Measurements from ENCODE around the gene ATOH8. TPM values are rescaled to one million over a fixed set of nuclear protein-coding genes. Genes with fewer than 3 reads are reported as not detected.

Gene ATOH8
- total and polyA plus RNA-seq, 11 donors, result 11.8 to 103 (median 19.0) TPM

GRCh38 chr2:85780316-85781012 lies 26.7 kb downstream of the ATOH8 start:
- peaks cover 15 to 72% (median 48%) of the 10 kb centered on the region in 12 donors for H3K4me1 ChIP-seq
- H3K36me3 ChIP-seq, result peaks cover 0 to 38% (median 10%) of the 10 kb centered on the region in 9 donors
- no peak overlapping the region for H3K4me3 ChIP-seq
- intact Hi-C loops (cut with DNase I), result no loop called here
- H3K27ac ChIP-seq, result no peak overlapping the region
- H3K27me3 ChIP-seq, result no peaks in the 10 kb centered on the region
- no peak for TF ChIP-seq CTCF (IDR thresholded peaks at IDR 0.05)
- TF ChIP-seq POLR2A (IDR thresholded peaks at IDR 0.05), result no peak
- WGBS, 4 donors, result 70 to 83% (median 79%) methylated on average over 14 of the region's 14 CpGs
- no peak for ATAC-seq
- DNase-seq, result peak in 2 of 5 donors; percentile 28 to 35
- H3K9me3 ChIP-seq, result no peaks in the 10 kb centered on the region

- WGBS, 4 donors, result 79 to 84% (median 82%) methylated on average over 5 of the region's 5 CpGs
- TF ChIP-seq POLR2A (IDR thresholded peaks at IDR 0.05), result no peak
- TF ChIP-seq CTCF (IDR thresholded peaks at IDR 0.05), result no peak
- Histone ChIP-seq H3K27ac (no peak overlapping the region), H3K4me3 (no peak overlapping the region), H3K9me3 (no peaks in the 10 kb centered on the region), H3K36me3 (peaks cover 0 to 37% (median 10%) of the 10 kb centered on the region in 9 donors), H3K4me1 (peaks cover 17 to 72% (median 48%) of the 10 kb centered on the region in 12 donors), H3K27me3 (no peaks in the 10 kb centered on the region)
- DNase-seq (no peak), ATAC-seq (no peak)
- intact Hi-C loops (cut with DNase I), result no loop called here
Observed at GRCh38 chr2:85781013-85781332, 27.2 kb downstream of the ATOH8 start.

GRCh38 chr2:85783796-85784195 lies 30.0 kb downstream of the ATOH8 start:
- no peaks in the 10 kb centered on the region for H3K27me3 ChIP-seq
- DNase-seq (peak in 2 of 5 donors; percentile 13 to 31), ATAC-seq (no peak)
- H3K4me3 ChIP-seq, result no peak overlapping the region
- H3K9me3 ChIP-seq, result no peaks in the 10 kb centered on the region
- WGBS, 4 donors, result 91 to 97% (median 96%) methylated on average over 4 to 7 of the region's 7 CpGs
- no peak for TF ChIP-seq CTCF (IDR thresholded peaks at IDR 0.05)
- TF ChIP-seq POLR2A (IDR thresholded peaks at IDR 0.05), result no peak
- intact Hi-C loops (cut with DNase I), result no loop called here
- no peak overlapping the region for H3K27ac ChIP-seq
- peaks cover 0 to 47% (median 27%) of the 10 kb centered on the region in 9 donors for H3K36me3 ChIP-seq
- peaks cover 12 to 70% (median 26%) of the 10 kb centered on the region in 12 donors for H3K4me1 ChIP-seq

- Histone ChIP-seq H3K4me1 (peaks cover 9 to 65% (median 21%) of the 10 kb centered on the region in 12 donors), H3K4me3 (no peak overlapping the region), H3K9me3 (no peaks in the 10 kb centered on the region), H3K36me3 (peaks cover 0 to 47% (median 27%) of the 10 kb centered on the region in 9 donors), H3K27ac (peak overlapping the region in 6 of 12 donors; percentile 20 to 83 (median 64)), H3K27me3 (no peaks in the 10 kb centered on the region)
- TF ChIP-seq POLR2A (IDR thresholded peaks at IDR 0.05) (no peak), CTCF (IDR thresholded peaks at IDR 0.05) (no peak)
- intact Hi-C loops (cut with DNase I), result no loop called here
- 88 to 96% (median 93%) methylated on average over 6 of the region's 6 CpGs for WGBS, 4 donors
- ATAC-seq, result no peak
- DNase-seq, result no peak
Observed at GRCh38 chr2:85784474-85784986, 30.7 kb downstream of the ATOH8 start.

All from heart left ventricle (tissue), 16 donors.